Measurements from ENCODE around the gene SLC27A3. TPM values are rescaled to one million over a fixed set of nuclear protein-coding genes. Genes with fewer than 3 reads are reported as not detected.

SLC27A3 gene
- total and polyA plus RNA-seq, 2 donors (not counting 3 experiments of a cell fraction or from before 2014, with no cell fraction given): 26.6 to 34.3 TPM

- H3K27ac ChIP-seq (ENCODE audit: insufficient read depth, low read depth, low read length): no peak overlapping the region
- H3K9me3 ChIP-seq (replicated peaks; ENCODE audit: control insufficient read depth, insufficient read depth, low read length): no peaks in the 10 kb centered on the region
- no peak overlapping the region for H3K4me3 ChIP-seq (replicated peaks in 1 of 3; ENCODE audit: insufficient read depth in 1 of 3, low read depth in 1 of 3, low read length in 3 of 3)
- FAIRE-seq (no peak), DNase-seq (ENCODE audit: low read depth, low spot score) (no peak)
- H3K9me1 ChIP-seq (replicated peaks; ENCODE audit: control insufficient read depth, extremely low read depth, insufficient read depth, low read length): no peaks in the 10 kb centered on the region
- peaks cover 47% of the 10 kb centered on the region for H3K4me1 ChIP-seq (ENCODE audit: control insufficient read depth, extremely low read depth, insufficient read depth, low read length)
- no peak overlapping the region for H2AFZ ChIP-seq (ENCODE audit: low read depth, low read length)
- H3K27me3 ChIP-seq (ENCODE audit: control insufficient read depth in 2 of 2, insufficient read depth in 2 of 2, low read length in 2 of 2): no peaks in the 10 kb centered on the region
- no peaks in the 10 kb centered on the region for H3K79me2 ChIP-seq (ENCODE audit: control insufficient read depth, insufficient read depth, low read length)
- H3K9ac ChIP-seq (replicated peaks; ENCODE audit: extremely low read depth, insufficient read depth, low read length): no peak overlapping the region
- TF ChIP-seq MYC (IDR thresholded peaks at IDR 0.05; ENCODE audit: low read depth, low read length) (no peak), CTCF (IDR thresholded peaks at IDR 0.05; ENCODE audit: extremely low read depth in 1 of 2, insufficient read depth in 1 of 2, low read depth in 1 of 2, low read length in 2 of 2) (no peak), MAX (IDR thresholded peaks at IDR 0.05; ENCODE audit: insufficient read depth, insufficient read length) (no peak), POLR2A (IDR thresholded peaks at IDR 0.05; ENCODE audit: low read depth, low read length) (no peak), JUN (IDR thresholded peaks at IDR 0.05; ENCODE audit: borderline replicate concordance, insufficient read depth, insufficient read length, low read depth) (no peak), POLR2AphosphoS5 (IDR thresholded peaks at IDR 0.05; ENCODE audit: insufficient read depth, low read depth, low read length) (no peak), FOS (IDR thresholded peaks at IDR 0.05; ENCODE audit: borderline replicate concordance, insufficient read depth, low read length) (no peak), EZH2 (IDR thresholded peaks at IDR 0.05; ENCODE audit: borderline replicate concordance, low read depth, low read length, severe bottlenecking) (no peak), GATA2 (IDR thresholded peaks at IDR 0.05; ENCODE audit: insufficient read depth, insufficient read length, low read depth, low read length) (no peak)
- BruUV-seq (replicated peaks): no TSS peak
- no peaks in the 10 kb centered on the region for H4K20me1 ChIP-seq (replicated peaks; ENCODE audit: control insufficient read depth, extremely low read depth, insufficient read depth, low read length)
- intact Hi-C loops (cut with micrococcal nuclease) (no loop called here), dilution Hi-C loops (cut with MboI; ENCODE audit: extremely low pct_ligation_motif_present, low sequenced_read_pairs) (no loop called here)
- H3K4me2 ChIP-seq (ENCODE audit: insufficient read depth, low read length): no peak overlapping the region
- peaks cover 0 to 5% of the 10 kb centered on the region in 2 experiments for H3K36me3 ChIP-seq (ENCODE audit: control insufficient read depth in 2 of 2, extremely low read depth in 1 of 2, insufficient read depth in 2 of 2, low read length in 2 of 2)
- CTCF ChIA-PET: no interaction called here
- POLR2A ChIA-PET: no interaction called here
Observed at GRCh38 chr1:153776845-153777370, 1.7 kb downstream of the SLC27A3 start.
